Islet of Langerhans (tissue), 1 donor: Measurements from ENCODE around the gene SUSD2.
"Not testable (repeated sequence)": the region's sequence is repeated elsewhere in the genome, so short reads cannot be mapped to it uniquely, and the experiment has no call there.

Experiments used
- FAIRE-seq: peaks from one replicate; lab custom pipeline; 2011; peaks lifted over from hg19 to GRCh38; lab: Jason Lieb, UNC

Gene SUSD2

GRCh38 chr22:24181088-24181995, at the start of gene SUSD2:
Gene SUSD2, plus strand, starts transcription at chr22:24181487. Its CDS starts 33 bp downstream, at chr22:24181520.
- no peak for FAIRE-seq

GRCh38 chr22:24133187-24133965, 47.9 kb upstream of the SUSD2 start:
- no peak for FAIRE-seq

GRCh38 chr22:24134090-24134846, 47.0 kb upstream of the SUSD2 start:
- FAIRE-seq, result no peak

- not testable (repeated sequence) for FAIRE-seq
Observed at GRCh38 chr22:24136533-24136932, 44.8 kb upstream of the SUSD2 start.

GRCh38 chr22:24137595-24137994, 43.7 kb upstream of the SUSD2 start:
- FAIRE-seq, result no peak

GRCh38 chr22:24138649-24139420, 42.5 kb upstream of the SUSD2 start:
- no peak for FAIRE-seq

GRCh38 chr22:24140357-24140756, 40.9 kb upstream of the SUSD2 start:
- no peak for FAIRE-seq

- FAIRE-seq, result no peak
Observed at GRCh38 chr22:24141586-24141985, 39.7 kb upstream of the SUSD2 start.

GRCh38 chr22:24142241-24142640, 39.0 kb upstream of the SUSD2 start:
- FAIRE-seq, result no peak

GRCh38 chr22:24142831-24143230, 38.5 kb upstream of the SUSD2 start:
- FAIRE-seq, result no peak

GRCh38 chr22:24144056-24144777, 37.1 kb upstream of the SUSD2 start:
- FAIRE-seq, result no peak

GRCh38 chr22:24144778-24145085, 36.6 kb upstream of the SUSD2 start:
- FAIRE-seq, result no peak

- no peak for FAIRE-seq
Observed at GRCh38 chr22:24145446-24146193, 35.7 kb upstream of the SUSD2 start.

- no peak for FAIRE-seq
Observed at GRCh38 chr22:24146194-24146616, 35.1 kb upstream of the SUSD2 start.

- no peak for FAIRE-seq
Observed at GRCh38 chr22:24146791-24147353, 34.4 kb upstream of the SUSD2 start.

- no peak for FAIRE-seq
Observed at GRCh38 chr22:24147666-24148065, 33.6 kb upstream of the SUSD2 start.

GRCh38 chr22:24148266-24149197, 32.8 kb upstream of the SUSD2 start:
- FAIRE-seq, result no peak

GRCh38 chr22:24149198-24149590, 32.1 kb upstream of the SUSD2 start:
- FAIRE-seq, result no peak

- no peak for FAIRE-seq
Observed at GRCh38 chr22:24153353-24153752, 27.9 kb upstream of the SUSD2 start.
